Chondrocyte (in vitro differentiated cells): ENCODE data around the gene CNPY1. TPM values are rescaled to one million over a fixed set of nuclear protein-coding genes. Genes with fewer than 3 reads are reported as not detected.

Source experiments
- DNase-seq: peaks from one replicate; pipeline ENCODE4 v3.0.0; 2021; ENCODE audit warnings: mixed read lengths, low spot score
- H3K27ac Mint-ChIP-seq: one replicate; pipeline ENCODE4 v1.8.0; 2021; ENCODE audit warnings: mild to moderate bottlenecking, moderate library complexity, mixed read lengths; ENCODE audit not compliant: unreplicated experiment
- H3K27me3 Mint-ChIP-seq: 2 replicates; pipeline ENCODE4 v1.8.0; 2021; ENCODE audit warnings: low read depth, mixed read lengths
- H3K36me3 Mint-ChIP-seq: 2 replicates; pipeline ENCODE4 v1.8.0; 2021; ENCODE audit warnings: low read depth, mixed read lengths
- H3K4me1 Mint-ChIP-seq: 2 replicates; pipeline ENCODE4 v1.8.0; 2021; ENCODE audit warnings: low read depth, mild to moderate bottlenecking, mixed read lengths
- H3K4me3 Mint-ChIP-seq: one replicate; pipeline ENCODE4 v1.8.0; 2021; ENCODE audit warnings: mild to moderate bottlenecking, moderate library complexity, mixed read lengths; ENCODE audit not compliant: unreplicated experiment
- H3K9me3 Mint-ChIP-seq: 2 replicates; pipeline ENCODE4 v1.8.0; 2021; ENCODE audit warnings: low read depth, mixed read lengths
- CTCF ChIP-seq: fragments of 200-600 bp; sonication (generic); IDR thresholded peaks from 2 replicates; pipeline ENCODE4 v1.5.0; 2021; ENCODE audit warnings: antibody characterized with exemption, mild to moderate bottlenecking, moderate library complexity
- total RNA-seq: library from RNA; stranded (reverse); gene quantifications from 3 replicates; pipeline ENCODE4 v1.2.1, GENCODE V29; 2021

The CNPY1 gene
- total RNA-seq, 1 donor from 2014 or later: not detected

- TF ChIP-seq CTCF: no peak
- no peaks in the 10 kb centered on the region for H3K9me3 Mint-ChIP-seq
- peaks cover 21% of the 10 kb centered on the region for H3K27me3 Mint-ChIP-seq
- no peak overlapping the region for H3K4me3 Mint-ChIP-seq
- no peaks in the 10 kb centered on the region for H3K36me3 Mint-ChIP-seq
- peaks cover 2% of the 10 kb centered on the region for H3K4me1 Mint-ChIP-seq
- DNase-seq: peak; percentile 65
- H3K27ac Mint-ChIP-seq: no peak overlapping the region
Measured at GRCh38 chr7:155590215-155591018, 44.1 kb upstream of the CNPY1 start.

GRCh38 chr7:155589001-155589980 is 42.9 kb upstream of the CNPY1 start:
- Mint-ChIP-seq H3K27ac (no peak overlapping the region), H3K9me3 (no peaks in the 10 kb centered on the region), H3K4me3 (no peak overlapping the region), H3K4me1 (peaks cover 9% of the 10 kb centered on the region), H3K27me3 (peaks cover 31% of the 10 kb centered on the region), H3K36me3 (no peaks in the 10 kb centered on the region)
- TF ChIP-seq CTCF: no peak
- DNase-seq: peak; percentile 91

- DNase-seq: no peak
- Mint-ChIP-seq H3K27me3 (peaks cover 35% of the 10 kb centered on the region), H3K27ac (no peak overlapping the region), H3K4me3 (no peak overlapping the region), H3K4me1 (peaks cover 9% of the 10 kb centered on the region), H3K9me3 (no peaks in the 10 kb centered on the region), H3K36me3 (no peaks in the 10 kb centered on the region)
- no peak for TF ChIP-seq CTCF
Measured at GRCh38 chr7:155588468-155588998, 42.2 kb upstream of the CNPY1 start.

- Mint-ChIP-seq H3K4me3 (no peak overlapping the region), H3K9me3 (no peaks in the 10 kb centered on the region), H3K4me1 (peaks cover 9% of the 10 kb centered on the region), H3K27ac (no peak overlapping the region), H3K36me3 (no peaks in the 10 kb centered on the region), H3K27me3 (peaks cover 43% of the 10 kb centered on the region)
- DNase-seq: peak; percentile 62
- TF ChIP-seq CTCF: no peak
Measured at GRCh38 chr7:155587486-155587885, 41.1 kb upstream of the CNPY1 start.

- peak; percentile 30 for DNase-seq
- H3K4me1 Mint-ChIP-seq: peaks cover 9% of the 10 kb centered on the region
- no peak for TF ChIP-seq CTCF
- H3K27me3 Mint-ChIP-seq: peaks cover 46% of the 10 kb centered on the region
- H3K27ac Mint-ChIP-seq: no peak overlapping the region
- no peak overlapping the region for H3K4me3 Mint-ChIP-seq
- H3K9me3 Mint-ChIP-seq: no peaks in the 10 kb centered on the region
- H3K36me3 Mint-ChIP-seq: no peaks in the 10 kb centered on the region
Measured at GRCh38 chr7:155586843-155587440, 40.6 kb upstream of the CNPY1 start.
